GM12891 (cell line): Measurements from ENCODE around the gene SPCS3.
A peak's percentile ranks its signal among the peaks of the same experiment; 100 is the strongest.

Experiments used
- DNase-seq: peaks from one replicate; pipeline ENCODE4 v3.0.0; 2011; ENCODE audit warnings: low spot score; ENCODE audit not compliant: insufficient read length
- FAIRE-seq: peaks from 2 replicates; lab custom pipeline; 2011; peaks lifted over from hg19 to GRCh38; lab: Jason Lieb, UNC
- PAX5 ChIP-seq: IDR thresholded peaks from 2 replicates; pipeline ENCODE4 v1.6.1; 2011; ENCODE audit warnings: low read length, moderate library complexity, mild to moderate bottlenecking; ENCODE audit not compliant: insufficient read depth, severe bottlenecking
- POLR2A ChIP-seq: IDR thresholded peaks from 2 replicates; pipeline ENCODE4 v1.6.1; 2011; ENCODE audit warnings: low read depth, low read length, control low read depth
- POLR2AphosphoS5 ChIP-seq: IDR thresholded peaks from 2 replicates; pipeline ENCODE4 v1.6.1; 2011; ENCODE audit warnings: low read depth, low read length, control low read depth
- POU2F2 ChIP-seq: IDR thresholded peaks from 2 replicates; pipeline ENCODE4 v1.6.1; 2011; ENCODE audit warnings: low read depth, mild to moderate bottlenecking, control low read depth, low read length, moderate library complexity
- SPI1 ChIP-seq: IDR thresholded peaks from 2 replicates; pipeline ENCODE4 v1.6.1; 2011; ENCODE audit warnings: low read depth, low read length, control low read depth
- TAF1 ChIP-seq: IDR thresholded peaks from 2 replicates; pipeline ENCODE4 v1.6.1; 2011; ENCODE audit warnings: low read depth, low read length, control low read depth

SPCS3 gene

GRCh38 chr4:176303938-176304337 lies 15.8 kb upstream of the SPCS3 start:
- DNase-seq (no peak), FAIRE-seq (no peak)

GRCh38 chr4:176306837-176307665 lies 12.7 kb upstream of the SPCS3 start:
- TF ChIP-seq POLR2AphosphoS5 (no peak), TAF1 (no peak), SPI1 (no peak), POLR2A (no peak), PAX5 (no peak), POU2F2 (no peak)
- DNase-seq (no peak), FAIRE-seq (no peak)

More at GRCh38 chr4:176303938-176304337, 15.8 kb upstream of the SPCS3 start:
- no peak for TF ChIP-seq POLR2AphosphoS5
- no peak for TF ChIP-seq PAX5
- TF ChIP-seq SPI1, result no peak
- no peak for TF ChIP-seq TAF1
- no peak for TF ChIP-seq POU2F2
- no peak for TF ChIP-seq POLR2A

GRCh38 chr4:176307666-176307930 lies 12.2 kb upstream of the SPCS3 start:
- no peak for TF ChIP-seq SPI1
- no peak for TF ChIP-seq POLR2A
- no peak for TF ChIP-seq PAX5
- no peak for TF ChIP-seq POU2F2
- TF ChIP-seq POLR2AphosphoS5, result no peak
- no peak for TF ChIP-seq TAF1
- DNase-seq (no peak), FAIRE-seq (no peak)

- TF ChIP-seq TAF1, result no peak
- no peak for TF ChIP-seq PAX5
- no peak for TF ChIP-seq SPI1
- no peak for TF ChIP-seq POU2F2
- TF ChIP-seq POLR2AphosphoS5, result no peak
- no peak for TF ChIP-seq POLR2A
- FAIRE-seq, result no peak
These were observed 11.3 kb upstream of the SPCS3 start for GRCh38 chr4:176308441-176308840.

GRCh38 chr4:176309046-176309445 lies 10.7 kb upstream of the SPCS3 start:
- DNase-seq (peak; percentile 24), FAIRE-seq (peak; percentile 99)
- 0 out of 2 replicates have a peak, but pooled peaks have one; percentile 12 for TF ChIP-seq TAF1
- no peak for TF ChIP-seq POLR2AphosphoS5
- TF ChIP-seq POU2F2, result peak; percentile 77

More at GRCh38 chr4:176308441-176308840, 11.3 kb upstream of the SPCS3 start:
- DNase-seq, result no peak

- DNase-seq, result no peak
- TF ChIP-seq PAX5 (no peak), SPI1 (0 out of 2 replicates have a peak, but pooled peaks have one; percentile 6)
- no peak for FAIRE-seq
These were observed 10.0 kb upstream of the SPCS3 start for GRCh38 chr4:176309772-176310171.

- FAIRE-seq (no peak), DNase-seq (no peak)
- TF ChIP-seq SPI1 (no peak), PAX5 (no peak), POLR2AphosphoS5 (no peak), TAF1 (no peak), POLR2A (no peak), POU2F2 (no peak)
These were observed 6.0 kb upstream of the SPCS3 start for GRCh38 chr4:176313596-176314336.

- TF ChIP-seq PAX5 (no peak), SPI1 (no peak), POLR2AphosphoS5 (no peak), POU2F2 (no peak), POLR2A (no peak), TAF1 (no peak)
- DNase-seq, result no peak
- no peak for FAIRE-seq
These were observed 539 bp upstream of the SPCS3 start for GRCh38 chr4:176319151-176319703.

- no peak for FAIRE-seq
- peak; percentile 67; the same call in 1 of the 2 replicates for TF ChIP-seq TAF1
- no peak for TF ChIP-seq PAX5
- peak; percentile 80 for TF ChIP-seq SPI1
- DNase-seq, result peak; percentile 70
These were observed 692 bp downstream of the SPCS3 start for GRCh38 chr4:176320340-176320975.

GRCh38 chr4:176320976-176321361 lies 1.2 kb downstream of the SPCS3 start:
- DNase-seq (no peak), FAIRE-seq (peak; percentile 5)
- TF ChIP-seq POLR2AphosphoS5, result no peak
